ENCODE data around the gene CCDC24.

DNA sequence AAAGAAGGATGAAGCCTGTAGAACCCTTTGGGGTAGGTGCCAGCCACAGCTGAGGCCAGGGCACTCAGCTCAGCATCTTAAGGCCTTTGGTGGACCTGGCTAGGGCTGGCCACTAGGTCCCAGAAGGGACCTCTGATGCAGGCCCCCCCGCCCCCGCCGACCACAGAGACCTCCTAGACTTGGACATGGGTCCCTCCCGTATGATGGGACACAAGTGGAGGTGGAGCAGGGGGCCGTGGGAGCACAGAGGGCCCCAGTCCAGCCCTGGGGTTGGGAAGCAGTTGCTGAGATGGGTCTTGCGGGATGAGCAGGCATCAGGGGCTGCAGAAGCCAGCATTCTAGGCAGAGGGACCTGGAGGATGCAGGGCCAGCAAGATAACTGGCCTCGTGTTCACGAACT lies 9.2 kb upstream of the CCDC24 start:
- TF ChIP-seq CTCF (IDR thresholded peaks at IDR 0.05), result no peak
- no peak for TF ChIP-seq EP300 (IDR thresholded peaks at IDR 0.05)

Measured in suprapubic skin (tissue), 3 donors.